Transverse colon (tissue), 4 donors: ENCODE data around the gene CCDC186. TPM values are rescaled to one million over a fixed set of nuclear protein-coding genes. Genes with fewer than 3 reads are reported as not detected.

ENCODE experiments used
- DNase-seq: peaks from one replicate; pipeline ENCODE4 v3.0.0-alpha.2; 2019
- H3K27ac ChIP-seq, 4 donors: fragments of 200-600 bp; sonication (generic); 2 replicates each; pipeline ENCODE4 v1.5.1; 2016 to 2018; ENCODE audit warnings: inconsistent platforms in 4 of 4
- H3K27me3 ChIP-seq: fragments of 200-600 bp; sonication (generic); 2 replicates; pipeline ENCODE4 v1.5.1; 2017; ENCODE audit warnings: inconsistent platforms
- H3K36me3 ChIP-seq, 4 donors: fragments of 200-600 bp; sonication (generic); 2 replicates each; pipeline ENCODE4 v1.5.1; 2017 to 2019; ENCODE audit warnings: inconsistent platforms in 4 of 4
- H3K4me1 ChIP-seq, 4 donors: fragments of 200-600 bp; sonication (generic); 2 replicates each; pipeline ENCODE4 v1.5.1; 2017 to 2020; ENCODE audit warnings: inconsistent platforms in 4 of 4
- H3K4me3 ChIP-seq, 4 donors: fragments of 200-600 bp; sonication (generic); 1 replicate in 1 of 4; 2 replicates in 3 of 4; pipeline versions ENCODE4 v1.5.1 to v1.6.1; 2017 to 2019; ENCODE audit warnings: inconsistent platforms in 4 of 4
- H3K9me3 ChIP-seq, 2 donors: fragments of 200-600 bp; sonication (generic); 2 replicates each; pipeline ENCODE4 v1.5.1; 2017 to 2019; ENCODE audit warnings: inconsistent platforms in 2 of 2
- EP300 ChIP-seq: sonication (generic); formaldehyde crosslinking; IDR thresholded peaks from one replicate; pipeline ENCODE4 v1.6.1; 2017; ENCODE audit warnings: antibody characterized with exemption, low read depth
- POLR2A ChIP-seq: fragments of 450-650 bp; IDR thresholded peaks from one replicate; pipeline ENCODE4 v1.6.1; 2016; ENCODE audit warnings: antibody characterized with exemption, mild to moderate bottlenecking, moderate library complexity
- POLR2AphosphoS5 ChIP-seq, 3 donors: sonication (generic); formaldehyde crosslinking; IDR thresholded peaks; one replicate each; pipeline ENCODE4 v1.6.1; 2016; ENCODE audit warnings: antibody characterized with exemption in 3 of 3
- WGBS, 2 donors: methylation state at CpG; one replicate each; pipeline ENCODE4 v1.1.5; 2018; ENCODE audit warnings: low coverage in 1 of 2; 5-methylcytosine and 5-hydroxymethylcytosine counted together
- in situ Hi-C, 4 donors: fragments of 200-750 bp; cut with MboI; loops; one replicate each; pipeline versions ENCODE4 v1.15.0 to v1.15.1; 2017; ENCODE audit warnings: low sequenced_read_pairs in 3 of 4, low pct_ligation_motif_present in 1 of 4, low pct_unique_long_range_greater_than_20kb in 1 of 4
- intact Hi-C: fragments of 100-400 bp; cut with DNase I; formaldehyde crosslinking; loops from one replicate; pipeline ENCODE4 v1.15.1; 2023; ENCODE audit warnings: low total_unique reads
- total RNA-seq, 4 donors: library from RNA; depleted of rRNA; stranded (reverse); fragments of >200 nt; gene quantifications; one replicate each; pipeline ENCODE4 v1.1.0, GENCODE V29; 2016
- TF ChIP-seq, protein P1 (sequence below), 5 experiments: fragments of 200-600 bp in 3 of 5; fragments of 450-650 bp in 2 of 5; sonication (generic) in 3 of 5; IDR thresholded peaks; 1 replicate in 2 of 5; 2 replicates in 3 of 5; pipeline ENCODE4 v1.5.1; 2016 to 2017; ENCODE audit warnings: antibody characterized with exemption in 5 of 5, inconsistent platforms in 3 of 5, mild to moderate bottlenecking in 2 of 5, moderate library complexity in 1 of 5

Gene CCDC186
- 100 to 1,000 TPM in 1 of 4 donors, 10 to 100 TPM in 3; 18.7 to 194 (median 47.5) TPM for total RNA-seq

DNA sequence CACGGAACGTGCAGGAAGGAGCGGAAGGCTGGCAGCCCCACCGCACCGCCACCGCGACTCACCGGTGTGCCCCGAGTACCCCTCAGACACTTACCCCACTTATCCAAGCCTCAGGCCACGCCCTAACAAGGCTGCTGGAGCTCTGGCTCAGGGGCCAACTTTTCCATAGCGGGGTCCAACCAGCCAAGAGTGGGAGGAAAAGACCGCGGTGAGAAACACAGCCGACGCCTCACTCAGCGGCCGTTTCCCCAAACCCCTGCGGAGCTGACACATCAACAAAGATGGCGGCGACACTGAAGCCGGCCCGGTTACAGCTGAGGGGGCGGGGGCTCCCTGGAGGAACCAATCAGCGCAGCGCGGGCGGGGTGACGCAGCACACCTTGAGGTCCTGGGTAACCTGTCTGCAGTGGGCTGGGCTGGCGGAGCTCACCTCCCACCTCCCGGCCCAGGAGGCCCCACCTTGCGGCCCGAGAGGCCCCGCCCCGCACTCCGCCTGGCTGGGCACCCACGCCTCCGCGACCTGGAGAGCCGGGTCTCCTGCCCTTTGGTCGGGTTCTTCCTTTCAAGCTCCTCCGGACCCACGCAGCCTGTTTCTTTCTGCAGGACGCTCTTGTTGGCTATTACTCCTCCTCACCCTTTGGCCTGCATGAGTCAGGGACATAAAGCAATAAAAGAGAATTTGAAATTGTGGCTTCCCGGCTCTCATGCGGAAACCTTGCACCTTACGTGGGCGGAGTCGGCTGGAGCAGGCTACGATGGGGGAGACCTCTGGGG, at the start of gene CCDC186:
Gene CCDC186, minus strand, starts transcription at position 283 of the 774 bp plus-strand sequence. CDS start 10,935 bp downstream, outside the sequence.
- no peaks in the 10 kb centered on the region for H3K9me3 ChIP-seq
- peaks cover 0 to 39% (median 21%) of the 10 kb centered on the region in 4 donors for H3K4me1 ChIP-seq
- 0% methylated on average over 31 of the region's 49 CpGs; no CpG with 5 or more reads in 1 of the 2 donors for WGBS, 2 donors
- no peaks in the 10 kb centered on the region for H3K27me3 ChIP-seq
- H3K36me3 ChIP-seq, result no peaks in the 10 kb centered on the region
- H3K4me3 ChIP-seq, result peak within 1 kb of the TSS; percentile 71 to 96 (median 86)
- intact Hi-C loops (no loop called here), in situ Hi-C loops (no loop called here)
- TF ChIP-seq POLR2AphosphoS5 (IDR thresholded peaks at IDR 0.05) (peak; percentile 58 to 88 (median 81)), EP300 (no peak), POLR2A (peak; percentile 87)
- TF ChIP-seq, protein P1, sequence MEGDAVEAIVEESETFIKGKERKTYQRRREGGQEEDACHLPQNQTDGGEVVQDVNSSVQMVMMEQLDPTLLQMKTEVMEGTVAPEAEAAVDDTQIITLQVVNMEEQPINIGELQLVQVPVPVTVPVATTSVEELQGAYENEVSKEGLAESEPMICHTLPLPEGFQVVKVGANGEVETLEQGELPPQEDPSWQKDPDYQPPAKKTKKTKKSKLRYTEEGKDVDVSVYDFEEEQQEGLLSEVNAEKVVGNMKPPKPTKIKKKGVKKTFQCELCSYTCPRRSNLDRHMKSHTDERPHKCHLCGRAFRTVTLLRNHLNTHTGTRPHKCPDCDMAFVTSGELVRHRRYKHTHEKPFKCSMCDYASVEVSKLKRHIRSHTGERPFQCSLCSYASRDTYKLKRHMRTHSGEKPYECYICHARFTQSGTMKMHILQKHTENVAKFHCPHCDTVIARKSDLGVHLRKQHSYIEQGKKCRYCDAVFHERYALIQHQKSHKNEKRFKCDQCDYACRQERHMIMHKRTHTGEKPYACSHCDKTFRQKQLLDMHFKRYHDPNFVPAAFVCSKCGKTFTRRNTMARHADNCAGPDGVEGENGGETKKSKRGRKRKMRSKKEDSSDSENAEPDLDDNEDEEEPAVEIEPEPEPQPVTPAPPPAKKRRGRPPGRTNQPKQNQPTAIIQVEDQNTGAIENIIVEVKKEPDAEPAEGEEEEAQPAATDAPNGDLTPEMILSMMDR (IDR thresholded peaks at IDR 0.05), result no peak
- H3K27ac ChIP-seq, result peak within 1 kb of the TSS; percentile 89 to 96 (median 95)
- DNase-seq, result peak; percentile 99

DNA sequence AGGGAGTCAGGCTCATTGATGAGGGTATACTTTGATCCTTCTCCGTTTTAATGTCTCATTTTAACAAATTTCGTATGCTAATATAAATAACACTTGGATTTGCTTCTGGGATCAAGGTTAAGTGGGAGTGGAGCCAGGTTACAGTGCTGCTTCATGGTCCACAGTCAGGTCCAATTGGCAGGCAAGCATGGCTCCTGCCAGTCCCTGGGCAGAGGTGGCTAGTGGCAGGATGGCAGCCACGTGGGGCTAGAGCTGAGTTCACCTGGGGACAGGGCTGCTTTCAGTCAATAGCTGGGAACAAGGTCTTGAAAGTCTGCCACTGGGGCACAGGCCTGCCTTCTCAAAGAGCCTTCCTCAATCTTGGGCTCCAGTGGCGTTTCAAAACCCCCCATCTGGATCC, 49.1 kb upstream of the CCDC186 start:
- H3K27ac ChIP-seq, result no peak overlapping the region
- TF ChIP-seq, protein P1 (IDR thresholded peaks at IDR 0.05), result no peak
- TF ChIP-seq POLR2A, result no peak
- no peak for TF ChIP-seq EP300
- no peak for TF ChIP-seq POLR2AphosphoS5 (IDR thresholded peaks at IDR 0.05)
- peaks cover 48% of the 10 kb centered on the region for H3K27me3 ChIP-seq
- 90% methylated on average over 4 of the region's 4 CpGs; no CpG with 5 or more reads in 1 of the 2 donors for WGBS, 2 donors
- no peaks in the 10 kb centered on the region for H3K9me3 ChIP-seq
- in situ Hi-C loops, result no loop called here
- intact Hi-C loops, result no loop called here
- no peak overlapping the region for H3K4me3 ChIP-seq
- no peaks in the 10 kb centered on the region for H3K4me1 ChIP-seq
- no peak for DNase-seq
- no peaks in the 10 kb centered on the region for H3K36me3 ChIP-seq

- Histone ChIP-seq H3K27ac (no peak overlapping the region), H3K4me1 (no peaks in the 10 kb centered on the region), H3K4me3 (no peak overlapping the region), H3K9me3 (no peaks in the 10 kb centered on the region), H3K36me3 (no peaks in the 10 kb centered on the region), H3K27me3 (peaks cover 39% of the 10 kb centered on the region)
- TF ChIP-seq EP300 (no peak), POLR2A (no peak)
- TF ChIP-seq, protein P1 (IDR thresholded peaks at IDR 0.05), result no peak
- in situ Hi-C loops (no loop called here), intact Hi-C loops (no loop called here)
- WGBS, 2 donors, result 78 to 80% methylated on average over 4 of the region's 4 CpGs
- DNase-seq, result no peak
These were observed 47.2 kb upstream of the CCDC186 start for GRCh38 chr10:114221235-114221634.

DNA sequence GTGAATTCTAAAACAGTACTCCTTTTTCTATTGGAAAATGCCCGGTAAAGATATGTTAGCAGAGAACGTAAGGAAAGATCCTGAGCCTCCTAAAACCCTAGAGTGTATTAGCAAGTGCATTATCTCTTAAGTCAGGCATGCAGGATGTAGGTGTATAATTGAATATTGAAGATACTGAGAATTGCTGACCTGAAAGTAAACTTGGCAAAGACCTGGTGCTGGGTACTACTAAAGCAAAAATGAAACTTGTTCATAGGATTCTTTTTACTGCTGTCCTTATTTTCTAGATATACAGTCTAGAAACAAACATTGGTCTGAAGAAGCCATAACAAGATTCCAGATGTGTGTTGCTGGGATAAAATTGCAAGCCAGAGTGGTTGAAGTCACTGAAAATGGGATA, 46.3 kb upstream of the CCDC186 start:
- no peak for DNase-seq
- in situ Hi-C loops (no loop called here), intact Hi-C loops (no loop called here)
- Histone ChIP-seq H3K36me3 (no peaks in the 10 kb centered on the region), H3K27ac (no peak overlapping the region), H3K27me3 (peaks cover 37% of the 10 kb centered on the region), H3K4me1 (no peaks in the 10 kb centered on the region), H3K9me3 (no peaks in the 10 kb centered on the region), H3K4me3 (no peak overlapping the region)
- WGBS, 2 donors, result 90 to 100% methylated on average over 2 of the region's 2 CpGs
- TF ChIP-seq EP300 (no peak), POLR2A (no peak), POLR2AphosphoS5 (IDR thresholded peaks at IDR 0.05) (no peak)
- TF ChIP-seq, protein P1 (IDR thresholded peaks at IDR 0.05), result no peak
